ENCODE data around the gene MTMR3. TPM values are rescaled to one million over a fixed set of nuclear protein-coding genes. Genes with fewer than 3 reads are reported as not detected.

The MTMR3 gene
- total RNA-seq, 1 experiment from 2014 or later: 27.3 TPM

DNA sequence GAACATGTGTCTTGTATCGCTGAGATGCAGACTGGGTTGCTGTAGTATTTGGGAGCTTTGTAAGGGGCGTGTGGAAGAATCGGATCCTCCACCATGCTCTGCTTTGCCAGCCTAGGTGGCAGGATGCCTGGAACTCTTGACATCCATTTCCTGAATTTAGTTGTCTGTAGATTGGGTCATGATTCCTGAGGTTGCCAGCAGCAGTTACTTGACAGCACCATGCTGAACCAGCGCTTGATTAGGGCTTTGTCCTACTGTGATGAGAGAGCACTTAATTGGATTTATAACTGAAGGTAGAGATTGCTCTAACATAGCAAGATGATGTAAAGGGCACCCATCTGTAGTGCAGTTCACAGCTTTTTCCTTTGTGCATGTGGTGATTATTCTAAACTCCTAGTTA is 121.7 kb downstream of the MTMR3 start:
- Mint-ChIP-seq H3K27me3 (ENCODE audit: insufficient read depth, unreplicated experiment) (no peaks in the 10 kb centered on the region), H3K9me3 (ENCODE audit: unreplicated experiment) (no peaks in the 10 kb centered on the region), H3K27ac (ENCODE audit: unreplicated experiment) (no peak overlapping the region), H3K36me3 (ENCODE audit: insufficient read depth, unreplicated experiment) (peaks cover 25% of the 10 kb centered on the region), H3K4me3 (ENCODE audit: unreplicated experiment) (no peak overlapping the region), H3K4me1 (ENCODE audit: low read depth, unreplicated experiment) (no peaks in the 10 kb centered on the region)
- H3K36me3 ChIP-seq (ENCODE audit: control insufficient read depth, insufficient read depth, low read length): peaks cover 2% of the 10 kb centered on the region
- CTCF ChIA-PET: interaction anchor here (0.5 to 2.6 kb wide), 14 partner anchors 9 to 369 kb away, joined by 3 to 18 read pairs (median 4); partner anchors contain the start of genes ASCC2 and MTMR3
- TF ChIP-seq, protein P1, sequence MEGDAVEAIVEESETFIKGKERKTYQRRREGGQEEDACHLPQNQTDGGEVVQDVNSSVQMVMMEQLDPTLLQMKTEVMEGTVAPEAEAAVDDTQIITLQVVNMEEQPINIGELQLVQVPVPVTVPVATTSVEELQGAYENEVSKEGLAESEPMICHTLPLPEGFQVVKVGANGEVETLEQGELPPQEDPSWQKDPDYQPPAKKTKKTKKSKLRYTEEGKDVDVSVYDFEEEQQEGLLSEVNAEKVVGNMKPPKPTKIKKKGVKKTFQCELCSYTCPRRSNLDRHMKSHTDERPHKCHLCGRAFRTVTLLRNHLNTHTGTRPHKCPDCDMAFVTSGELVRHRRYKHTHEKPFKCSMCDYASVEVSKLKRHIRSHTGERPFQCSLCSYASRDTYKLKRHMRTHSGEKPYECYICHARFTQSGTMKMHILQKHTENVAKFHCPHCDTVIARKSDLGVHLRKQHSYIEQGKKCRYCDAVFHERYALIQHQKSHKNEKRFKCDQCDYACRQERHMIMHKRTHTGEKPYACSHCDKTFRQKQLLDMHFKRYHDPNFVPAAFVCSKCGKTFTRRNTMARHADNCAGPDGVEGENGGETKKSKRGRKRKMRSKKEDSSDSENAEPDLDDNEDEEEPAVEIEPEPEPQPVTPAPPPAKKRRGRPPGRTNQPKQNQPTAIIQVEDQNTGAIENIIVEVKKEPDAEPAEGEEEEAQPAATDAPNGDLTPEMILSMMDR (IDR thresholded peaks at IDR 0.05; ENCODE audit: insufficient read depth in 1 of 2, low read depth in 1 of 2, low read length in 1 of 2, severe bottlenecking in 1 of 2, unreplicated experiment in 1 of 2): no peak
- H3K4me3 ChIP-seq (ENCODE audit: low read depth, low read length): no peak overlapping the region
- POLR2A ChIA-PET: no interaction called here
- intact Hi-C loops (cut with micrococcal nuclease; ENCODE audit: unreplicated experiment): loop anchor here (1.0 to 10.0 kb wide), 5 partner anchors 83 to 369 kb away; partner anchors contain the start of genes ASCC2 and MTMR3
- no peak for DNase-seq
- BruUV-seq (replicated peaks): no TSS peak
- H3K27me3 ChIP-seq (replicated peaks; ENCODE audit: control insufficient read depth, insufficient read depth, low read length): no peaks in the 10 kb centered on the region
- H3K9me3 ChIP-seq: no peaks in the 10 kb centered on the region
- no peaks in the 10 kb centered on the region for H3K4me1 ChIP-seq

DNA sequence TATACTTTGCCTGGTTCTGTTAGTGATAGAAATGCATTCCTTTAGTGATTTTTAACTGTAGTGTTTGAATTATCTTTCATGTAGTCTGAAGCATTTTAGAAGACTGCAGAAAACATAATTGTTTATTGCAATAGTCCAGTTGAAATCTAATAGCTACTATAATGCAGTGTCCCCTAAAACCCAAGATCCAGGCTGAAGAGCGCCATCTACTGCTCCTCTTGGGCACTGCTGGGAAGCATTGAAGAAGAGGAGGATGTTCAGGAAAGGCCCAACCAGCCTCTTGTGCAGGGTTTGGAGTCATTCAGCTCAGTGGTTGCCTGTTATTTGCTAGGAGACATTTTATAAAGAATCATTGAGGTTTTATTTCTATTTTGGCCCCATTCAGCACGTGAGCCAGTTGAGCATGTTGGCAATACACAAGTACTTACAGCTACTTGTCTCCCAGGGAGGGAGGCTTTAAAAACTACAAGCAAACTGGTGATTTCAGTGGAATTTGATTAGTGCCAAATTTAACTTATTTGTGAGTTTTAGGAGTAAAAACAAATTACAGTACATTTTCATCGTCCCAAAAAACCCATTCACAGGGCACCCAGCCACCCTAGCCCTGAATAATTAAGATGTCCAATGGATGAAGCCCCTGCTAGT is 122.4 kb downstream of the MTMR3 start:
- BruUV-seq (replicated peaks): no TSS peak
- POLR2A ChIA-PET: no interaction called here
- H3K27ac Mint-ChIP-seq (ENCODE audit: unreplicated experiment): no peak overlapping the region
- CTCF ChIA-PET: interaction anchor here (0.5 to 2.6 kb wide), 17 partner anchors 10 to 369 kb away, joined by 3 to 18 read pairs (median 4); partner anchors contain the start of genes ASCC2 and MTMR3
- peaks cover 28% of the 10 kb centered on the region for H3K36me3 Mint-ChIP-seq (ENCODE audit: insufficient read depth, unreplicated experiment)
- H3K9me3 Mint-ChIP-seq (ENCODE audit: unreplicated experiment): no peaks in the 10 kb centered on the region
- no peaks in the 10 kb centered on the region for H3K27me3 Mint-ChIP-seq (ENCODE audit: insufficient read depth, unreplicated experiment)
- DNase-seq: peak; percentile 49 to 73
- TF ChIP-seq, protein P1 (IDR thresholded peaks at IDR 0.05; ENCODE audit: insufficient read depth in 1 of 2, low read depth in 1 of 2, low read length in 1 of 2, severe bottlenecking in 1 of 2, unreplicated experiment in 1 of 2): peak; percentile 91 to 95
- H3K36me3 ChIP-seq (ENCODE audit: control insufficient read depth, insufficient read depth, low read length): peaks cover 2% of the 10 kb centered on the region
- no peak overlapping the region for H3K4me3 Mint-ChIP-seq (ENCODE audit: unreplicated experiment)
- H3K4me3 ChIP-seq (ENCODE audit: low read depth, low read length): no peak overlapping the region
- peaks cover 3% of the 10 kb centered on the region; the same call in 1 of the 2 replicates for H3K4me1 ChIP-seq
- H3K9me3 ChIP-seq: no peaks in the 10 kb centered on the region
- intact Hi-C loops (cut with micrococcal nuclease; ENCODE audit: unreplicated experiment): loop anchor here (1.0 to 10.0 kb wide), 5 partner anchors 82 to 370 kb away; partner anchors contain the start of genes ASCC2 and MTMR3
- no peaks in the 10 kb centered on the region for H3K4me1 Mint-ChIP-seq (ENCODE audit: low read depth, unreplicated experiment)
- no peaks in the 10 kb centered on the region for H3K27me3 ChIP-seq (replicated peaks; ENCODE audit: control insufficient read depth, insufficient read depth, low read length)

DNA sequence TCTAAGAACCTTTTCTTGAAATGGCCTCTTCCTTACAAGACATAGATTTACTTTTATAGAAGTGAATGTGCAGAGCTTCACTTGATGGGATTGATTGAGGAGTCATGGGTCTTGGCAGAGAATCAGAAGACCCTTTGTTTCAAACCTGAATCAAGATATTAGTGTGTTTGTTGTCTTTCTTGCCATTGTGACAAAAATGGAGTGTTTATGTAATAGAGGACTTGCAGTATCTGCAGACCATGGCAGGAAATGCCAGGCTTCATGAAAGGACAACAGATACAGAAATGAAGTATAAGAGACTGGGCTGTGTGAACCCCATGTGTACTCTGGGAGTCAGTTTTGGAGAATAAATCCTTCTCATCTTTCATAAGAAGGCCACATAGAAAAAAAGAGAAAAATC is 124.4 kb downstream of the MTMR3 start:
- H3K27me3 ChIP-seq (replicated peaks; ENCODE audit: control insufficient read depth, insufficient read depth, low read length): no peaks in the 10 kb centered on the region
- H3K4me1 Mint-ChIP-seq (ENCODE audit: low read depth, unreplicated experiment): no peaks in the 10 kb centered on the region
- no TSS peak for BruUV-seq (replicated peaks)
- no peaks in the 10 kb centered on the region for H3K9me3 ChIP-seq
- H3K4me3 ChIP-seq (ENCODE audit: low read depth, low read length): no peak overlapping the region
- H3K36me3 Mint-ChIP-seq (ENCODE audit: insufficient read depth, unreplicated experiment): peaks cover 20% of the 10 kb centered on the region
- H3K36me3 ChIP-seq (ENCODE audit: control insufficient read depth, insufficient read depth, low read length): peaks cover 2% of the 10 kb centered on the region
- H3K4me1 ChIP-seq: peaks cover 10% of the 10 kb centered on the region; the same call in 1 of the 2 replicates
- intact Hi-C loops (cut with micrococcal nuclease; ENCODE audit: unreplicated experiment): loop anchor here (5.0 to 10.0 kb wide), 2 partner anchors 80 to 303 kb away; no protein-coding TSS in a partner anchor
- TF ChIP-seq, protein P1 (IDR thresholded peaks at IDR 0.05; ENCODE audit: insufficient read depth in 1 of 2, low read depth in 1 of 2, low read length in 1 of 2, severe bottlenecking in 1 of 2, unreplicated experiment in 1 of 2): no peak
- H3K4me3 Mint-ChIP-seq (ENCODE audit: unreplicated experiment): no peak overlapping the region
- POLR2A ChIA-PET: interaction anchor here (0.7 kb wide), 1 partner anchor 61 kb away, joined by 3 read pairs; no protein-coding TSS in a partner anchor
- H3K27ac Mint-ChIP-seq (ENCODE audit: unreplicated experiment): no peak overlapping the region
- DNase-seq: no peak
- no peaks in the 10 kb centered on the region for H3K27me3 Mint-ChIP-seq (ENCODE audit: insufficient read depth, unreplicated experiment)
- H3K9me3 Mint-ChIP-seq (ENCODE audit: unreplicated experiment): no peaks in the 10 kb centered on the region
- CTCF ChIA-PET: interaction anchor here (0.7 kb wide), 1 partner anchor 71 kb away, joined by 3 read pairs; no protein-coding TSS in a partner anchor

Data from Caco-2 (cell line).